Ovary (tissue), 9 donors: ENCODE results near the gene CHD9. TPM values are rescaled to one million over a fixed set of nuclear protein-coding genes. Genes with fewer than 3 reads are reported as not detected.
A peak's percentile ranks its signal among the peaks of the same experiment; 100 is the strongest.

Source experiments
- DNase-seq, 5 donors: peaks; one replicate each; pipeline ENCODE4 v3.0.0-alpha.2; 2019 to 2020
- H3K27ac ChIP-seq, 2 donors: fragments of 200-600 bp; one replicate each; pipeline versions ENCODE4 v1.5.1 to v1.8.0; 2019 to 2022
- H3K27me3 ChIP-seq: fragments of 200-600 bp; one replicate; pipeline ENCODE4 v1.8.0; 2022
- H3K36me3 ChIP-seq: fragments of 200-600 bp; sonication (generic); one replicate; pipeline ENCODE4 v1.5.1; 2019
- H3K4me1 ChIP-seq: one replicate; pipeline ENCODE4 v1.8.1; 2013; ENCODE audit warnings: mild to moderate bottlenecking, moderate library complexity; ENCODE audit not compliant: insufficient read depth
- H3K4me3 ChIP-seq: fragments of 200-600 bp; sonication (generic); one replicate; pipeline ENCODE4 v1.5.1; 2017
- H3K9me3 ChIP-seq, 2 donors: fragments of 200-600 bp in 1 of 2; sonication (generic) in 1 of 2; one replicate each; pipeline versions ENCODE4 v1.5.1 to v1.8.1; 2013 to 2019; ENCODE audit warnings: mild to moderate bottlenecking in 1 of 2, moderate library complexity in 1 of 2
- EP300 ChIP-seq: sonication (generic); formaldehyde crosslinking; IDR thresholded peaks from one replicate; pipeline ENCODE4 v1.6.1; 2017; ENCODE audit warnings: antibody characterized with exemption
- POLR2A ChIP-seq: fragments of 450-650 bp; IDR thresholded peaks from one replicate; pipeline ENCODE4 v1.6.1; 2017; ENCODE audit warnings: antibody characterized with exemption, mild to moderate bottlenecking, moderate library complexity
- WGBS, 3 donors: extraction: QIAGEN DNeasy Blood & Tissue Kit in 1 of 3; methylation state at CpG; one replicate each; pipeline versions ENCODE4 v1.1.5 to v1.1.7; 2013 to 2017; 5-methylcytosine and 5-hydroxymethylcytosine counted together
- intact Hi-C, 4 donors: fragments of 100-400 bp; cut with DNase I; formaldehyde crosslinking; loops; one replicate each; pipeline versions ENCODE4 v1.11.0 to v1.15.1; 2022 to 2023
- polyA plus RNA-seq, 2 donors: library from polyadenylated mRNA; stranded (reverse); fragments of 200-250 nt in 1 of 2; fragments of 350-450 nt in 1 of 2; fragmentation: Illumina TruSeq in 1 of 2; extraction: RNeasy Lipid Tissue Mini Kit (QIAGEN cat#74804) in 1 of 2; gene quantifications; one replicate each; pipeline ENCODE4 v1.2.3, GENCODE V29; 2013 to 2014
- total RNA-seq, 7 donors: library from RNA; depleted of rRNA in 2 of 7; stranded (reverse); fragments of >200 nt in 2 of 7; fragmentation: NEBNext Ultra II Directional in 3 of 7; extraction: Animal tissue kit (Norgen Biotek cat#: 25700) in 3 of 7; gene quantifications; one replicate each; pipeline versions ENCODE4 v1.1.0 to v1.2.4, GENCODE V29; 2016 to 2023
- TF ChIP-seq, protein P1 (sequence below), 3 donors: fragments of 450-650 bp in 2 of 3; fragments of 200-600 bp in 1 of 3; IDR thresholded peaks; one replicate each; pipeline versions ENCODE4 v1.5.1 to v1.8.0; 2016 to 2022; ENCODE audit warnings: antibody characterized with exemption in 3 of 3, mild to moderate bottlenecking in 1 of 3
- donor health status: DM: no; HTN: no; CAD: no; lungs with moderate emphysema.
- donor health status: DM: no; HTN: no; CAD: no.
- donor health status: Bipolar disorder and iron deficiency.
- donor health status: DM: yes; HTN: yes; CAD: no.
- donor health status: DM: no; HTN: no; CAD: no.
- donor health status: DM: yes; HTN: yes; CAD: no.

Gene CHD9
- total and polyA plus RNA-seq, 9 donors = 11.8 to 100 (median 84.1) TPM

DNA sequence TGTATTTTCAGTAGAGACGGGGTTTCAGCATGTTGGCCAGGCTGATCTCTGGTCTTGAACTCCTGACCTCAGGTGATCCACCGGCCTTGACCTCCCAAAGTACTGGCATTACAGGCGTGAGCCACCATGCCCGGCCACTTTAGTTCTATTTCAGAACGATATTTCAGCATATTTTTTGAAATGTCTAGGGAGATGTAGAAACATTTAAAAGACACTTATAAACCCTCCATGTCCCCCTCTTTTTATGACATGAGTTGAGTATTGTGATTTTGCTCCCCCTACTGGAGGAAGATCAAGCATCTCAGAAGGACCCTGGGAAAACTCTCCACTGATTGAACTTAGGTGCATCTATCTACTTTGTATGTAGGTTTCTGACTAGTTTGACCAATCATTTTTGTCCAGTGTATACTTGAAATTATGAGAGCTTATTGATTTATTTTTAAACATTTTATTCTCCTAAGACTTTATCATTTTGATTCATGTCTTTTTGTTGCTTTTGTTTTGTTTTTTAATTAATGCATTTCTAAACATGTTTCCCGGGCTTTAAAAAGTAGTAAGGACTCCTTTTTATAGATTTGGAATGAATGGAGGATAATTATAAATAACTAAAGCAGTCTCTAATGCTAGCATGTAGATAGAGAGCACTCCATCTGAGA is 105.1 kb downstream of the CHD9 start:
- intact Hi-C loops = no loop called here
- H3K36me3 ChIP-seq = no peaks in the 10 kb centered on the region
- no peaks in the 10 kb centered on the region for H3K27me3 ChIP-seq
- peak in 2 of 5 donors; percentile 25 to 37 for DNase-seq
- no peaks in the 10 kb centered on the region for H3K4me1 ChIP-seq
- no peaks in the 10 kb centered on the region for H3K9me3 ChIP-seq
- H3K4me3 ChIP-seq = no peak overlapping the region
- TF ChIP-seq, protein P1, sequence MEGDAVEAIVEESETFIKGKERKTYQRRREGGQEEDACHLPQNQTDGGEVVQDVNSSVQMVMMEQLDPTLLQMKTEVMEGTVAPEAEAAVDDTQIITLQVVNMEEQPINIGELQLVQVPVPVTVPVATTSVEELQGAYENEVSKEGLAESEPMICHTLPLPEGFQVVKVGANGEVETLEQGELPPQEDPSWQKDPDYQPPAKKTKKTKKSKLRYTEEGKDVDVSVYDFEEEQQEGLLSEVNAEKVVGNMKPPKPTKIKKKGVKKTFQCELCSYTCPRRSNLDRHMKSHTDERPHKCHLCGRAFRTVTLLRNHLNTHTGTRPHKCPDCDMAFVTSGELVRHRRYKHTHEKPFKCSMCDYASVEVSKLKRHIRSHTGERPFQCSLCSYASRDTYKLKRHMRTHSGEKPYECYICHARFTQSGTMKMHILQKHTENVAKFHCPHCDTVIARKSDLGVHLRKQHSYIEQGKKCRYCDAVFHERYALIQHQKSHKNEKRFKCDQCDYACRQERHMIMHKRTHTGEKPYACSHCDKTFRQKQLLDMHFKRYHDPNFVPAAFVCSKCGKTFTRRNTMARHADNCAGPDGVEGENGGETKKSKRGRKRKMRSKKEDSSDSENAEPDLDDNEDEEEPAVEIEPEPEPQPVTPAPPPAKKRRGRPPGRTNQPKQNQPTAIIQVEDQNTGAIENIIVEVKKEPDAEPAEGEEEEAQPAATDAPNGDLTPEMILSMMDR (IDR thresholded peaks at IDR 0.05) = peak; percentile 43 to 59 (median 44)
- TF ChIP-seq EP300 = no peak
- no peak for TF ChIP-seq POLR2A
- 56 to 72% (median 66%) methylated on average over 6 of the region's 6 CpGs for WGBS, 3 donors
- peak overlapping the region in 1 of 2 donors; percentile 13 for H3K27ac ChIP-seq

DNA sequence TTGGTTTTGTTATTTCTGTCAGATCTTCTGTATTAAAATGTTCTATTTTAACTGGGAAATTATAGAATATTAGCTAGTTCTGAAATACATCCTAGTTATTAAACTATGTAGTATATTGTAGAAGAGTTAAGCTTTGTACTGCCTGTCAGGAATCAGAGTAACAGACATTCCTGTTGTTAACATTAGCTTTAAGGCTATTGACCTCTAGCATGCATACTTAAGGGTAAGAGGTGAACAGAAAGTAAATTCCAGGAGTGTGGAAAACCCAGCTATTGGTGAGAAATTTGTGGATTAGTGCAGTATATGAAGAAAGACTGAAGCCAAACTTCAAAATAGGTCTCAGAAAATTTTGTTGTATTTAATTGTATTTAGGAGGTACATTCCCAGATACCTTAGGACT is 111.3 kb downstream of the CHD9 start:
- H3K4me3 ChIP-seq = no peak overlapping the region
- TF ChIP-seq EP300 (no peak), POLR2A (no peak)
- TF ChIP-seq, protein P1 (IDR thresholded peaks at IDR 0.05) = no peak
- no peaks in the 10 kb centered on the region for H3K9me3 ChIP-seq
- H3K36me3 ChIP-seq = no peaks in the 10 kb centered on the region
- intact Hi-C loops = no loop called here
- DNase-seq = no peak
- no peaks in the 10 kb centered on the region for H3K27me3 ChIP-seq
- H3K27ac ChIP-seq = no peak overlapping the region
- no peaks in the 10 kb centered on the region for H3K4me1 ChIP-seq

DNA sequence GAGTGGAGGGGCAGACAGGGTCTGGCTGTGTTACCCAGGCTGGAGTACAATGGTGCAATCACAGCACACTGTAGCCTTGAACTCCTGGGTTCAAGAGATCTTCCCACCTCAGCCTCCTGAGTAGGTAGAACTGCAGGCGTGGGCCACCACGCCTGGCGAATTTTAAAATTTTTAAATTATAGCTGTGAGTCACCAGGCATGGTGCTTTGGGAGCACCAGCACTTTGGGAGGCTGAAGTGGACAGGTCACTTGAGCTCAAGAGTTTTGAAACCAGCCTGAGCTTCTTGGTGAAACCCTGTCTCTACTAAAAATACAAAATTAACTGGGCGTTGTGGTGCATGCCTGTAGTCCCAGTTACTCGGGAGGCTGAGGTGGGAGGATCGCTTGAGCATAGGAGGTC is 114.0 kb downstream of the CHD9 start:
- Histone ChIP-seq H3K4me3 (no peak overlapping the region), H3K9me3 (no peaks in the 10 kb centered on the region), H3K4me1 (no peaks in the 10 kb centered on the region), H3K36me3 (no peaks in the 10 kb centered on the region), H3K27me3 (no peaks in the 10 kb centered on the region), H3K27ac (no peak overlapping the region)
- TF ChIP-seq, protein P1 (IDR thresholded peaks at IDR 0.05) = no peak
- TF ChIP-seq EP300 (no peak), POLR2A (no peak)
- intact Hi-C loops = no loop called here
- no peak for DNase-seq
- 93% methylated on average over 6 of the region's 6 CpGs for WGBS, 3 donors

DNA sequence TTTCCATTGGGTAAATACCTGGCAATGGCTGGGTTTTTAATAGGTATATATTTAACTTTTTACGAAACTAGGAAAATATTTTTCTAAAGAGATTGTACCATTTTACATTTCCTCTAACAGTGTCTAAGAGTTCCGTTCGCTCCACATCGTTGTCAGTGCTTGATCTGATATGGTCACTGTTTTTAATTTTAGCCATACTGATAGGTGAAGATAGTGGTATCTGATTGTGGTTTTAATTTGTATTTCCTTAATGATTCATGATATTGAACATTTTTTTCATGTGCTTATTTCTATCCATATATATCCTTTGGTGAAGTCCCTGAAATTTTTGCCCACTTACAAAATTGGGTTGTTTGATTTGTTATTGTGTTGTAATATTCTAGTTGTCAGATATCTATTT is 117.7 kb downstream of the CHD9 start:
- no peak for DNase-seq
- no peak overlapping the region for H3K4me3 ChIP-seq
- 48 to 76% (median 59%) methylated on average over 4 of the region's 4 CpGs for WGBS, 3 donors
- intact Hi-C loops = no loop called here
- no peak overlapping the region for H3K27ac ChIP-seq
- H3K4me1 ChIP-seq = peaks cover 3% of the 10 kb centered on the region
- no peaks in the 10 kb centered on the region for H3K9me3 ChIP-seq
- H3K27me3 ChIP-seq = no peaks in the 10 kb centered on the region
- H3K36me3 ChIP-seq = no peaks in the 10 kb centered on the region
- TF ChIP-seq POLR2A (no peak), EP300 (no peak)
- TF ChIP-seq, protein P1 (IDR thresholded peaks at IDR 0.05) = no peak
